PC-9 (cell line): ENCODE results near the gene CBFB. TPM values are rescaled to one million over a fixed set of nuclear protein-coding genes. Genes with fewer than 3 reads are reported as not detected.

Experiments
- BruUV-seq: library from RNA; stranded (reverse); fragments of 400-500 nt; replicated peaks from 2 replicates; lab custom pipeline; 2021; lab: Mats Ljungman, UMichigan
- CTCF ChIA-PET: fragments of 300-600 bp; sonication (Branson Sonifier 250); formaldehyde crosslinking; loops from one replicate; lab custom pipeline; 2022; ENCODE audit warnings: antibody characterized with exemption; lab: Charles Lee
- POLR2A ChIA-PET: fragments of 300-600 bp; sonication (Branson Sonifier 250); formaldehyde crosslinking; loops from one replicate; lab custom pipeline; 2022; ENCODE audit warnings: antibody characterized with exemption; ENCODE audit not compliant: unreplicated experiment; lab: Charles Lee
- DNase-seq, 2 experiments: peaks; one replicate each; pipeline versions ENCODE4 v3.0.0 to v3.0.0-alpha.2; 2015 to 2022; ENCODE audit warnings: mixed read lengths in 1 of 2
- H2AFZ ChIP-seq: fragments of 200-600 bp; sonication (generic); 2 replicates; pipeline ENCODE4 v1.8.1; 2017; ENCODE audit warnings: antibody characterized with exemption
- H3F3A ChIP-seq: fragments of 200-600 bp; sonication (generic); 2 replicates; pipeline ENCODE4 v1.8.1; 2017; ENCODE audit warnings: antibody characterized with exemption, mild to moderate bottlenecking, low read depth; ENCODE audit not compliant: insufficient read depth
- H3K27ac ChIP-seq: fragments of 200-600 bp; sonication (generic); 2 replicates; pipeline ENCODE4 v1.6.1; 2016; ENCODE audit warnings: mixed run types
- H3K27me3 ChIP-seq: fragments of 200-600 bp; sonication (generic); 2 replicates; pipeline ENCODE4 v1.6.1; 2016; ENCODE audit warnings: low read depth, mixed run types; ENCODE audit not compliant: insufficient read depth
- H3K36me3 ChIP-seq: fragments of 200-600 bp; sonication (generic); 2 replicates; pipeline ENCODE4 v1.6.1; 2016; ENCODE audit warnings: low read depth, mixed run types
- H3K4me1 ChIP-seq: fragments of 200-600 bp; sonication (generic); replicated peaks from 2 replicates; pipeline ENCODE4 v1.6.1; 2016; ENCODE audit warnings: mixed run types; ENCODE audit not compliant: insufficient read depth
- H3K4me2 ChIP-seq: fragments of 200-600 bp; sonication (generic); 2 replicates; pipeline ENCODE4 v1.6.1; 2017; ENCODE audit warnings: mixed run types
- H3K4me3 ChIP-seq: fragments of 200-600 bp; sonication (generic); 2 replicates; pipeline ENCODE4 v1.6.1; 2016; ENCODE audit warnings: mixed run types
- H3K79me2 ChIP-seq: fragments of 200-600 bp; sonication (generic); 2 replicates; pipeline ENCODE4 v1.6.1; 2017; ENCODE audit warnings: low read depth, mixed run types
- H3K9me2 ChIP-seq: fragments of 200-600 bp; sonication (generic); 2 replicates; pipeline ENCODE4 v1.8.1; 2017; ENCODE audit warnings: mild to moderate bottlenecking; ENCODE audit not compliant: insufficient read depth
- H3K9me3 ChIP-seq: fragments of 200-600 bp; sonication (generic); 2 replicates; pipeline ENCODE4 v1.8.1; 2016; ENCODE audit warnings: low read depth; ENCODE audit not compliant: insufficient read depth
- H4K20me1 ChIP-seq: fragments of 200-600 bp; sonication (generic); 2 replicates; pipeline ENCODE4 v1.8.1; 2017; ENCODE audit not compliant: insufficient read depth
- CTCF ChIP-seq: fragments of 200-600 bp; sonication (generic); conservative IDR thresholded peaks from 2 replicates; pipeline ENCODE4 v1.6.1; 2017; ENCODE audit warnings: mixed run types, antibody characterized with exemption, mild to moderate bottlenecking, moderate library complexity
- EZH2 ChIP-seq: fragments of 200-600 bp; sonication (generic); IDR thresholded peaks from 2 replicates; pipeline ENCODE4 v1.8.0; 2017; ENCODE audit warnings: antibody characterized with exemption, low read depth
- intact Hi-C: fragments of 100-400 bp; cut with micrococcal nuclease; formaldehyde crosslinking; loops from one replicate; pipeline ENCODE4 v1.10.0; 2022; ENCODE audit not compliant: unreplicated experiment
- total RNA-seq: library from RNA; stranded (reverse); gene quantifications from 2 replicates; pipeline ENCODE4 v1.2.3, GENCODE V29; 2021

CBFB gene
- total RNA-seq, 1 experiment from 2014 or later = 63.3 TPM

GRCh38 chr16:67111951-67112444 lies 83.0 kb downstream of the CBFB start:
- ChIA-PET POLR2A (interaction anchor here (0.9 kb wide), 1 partner anchor 71 kb away, joined by 4 read pairs; no protein-coding TSS in a partner anchor), CTCF (interaction anchor here (0.5 to 0.6 kb wide), 3 partner anchors 42 to 778 kb away, joined by 3 to 15 read pairs (median 13); no protein-coding TSS in a partner anchor)
- H3F3A ChIP-seq = peaks cover 20% of the 10 kb centered on the region; the same call in 1 of the 2 replicates
- H3K27ac ChIP-seq = no peak overlapping the region
- H3K9me3 ChIP-seq = no peaks in the 10 kb centered on the region
- no peaks in the 10 kb centered on the region for H3K27me3 ChIP-seq
- intact Hi-C loops = loop anchor here (2.0 to 5.0 kb wide), 2 partner anchors 45 to 73 kb away; partner anchors contain the start of genes FBXL8 and TRADD
- peaks cover 41% of the 10 kb centered on the region for H3K4me1 ChIP-seq
- BruUV-seq = no TSS peak
- DNase-seq = no peak
- TF ChIP-seq EZH2 (no peak), CTCF (no peak)
- no peaks in the 10 kb centered on the region for H3K9me2 ChIP-seq
- H3K4me2 ChIP-seq = peak overlapping the region; percentile 95; the same call in 1 of the 2 replicates
- H2AFZ ChIP-seq = no peak overlapping the region
- no peaks in the 10 kb centered on the region for H3K36me3 ChIP-seq
- H3K79me2 ChIP-seq = peaks cover 72% of the 10 kb centered on the region
- no peak overlapping the region for H3K4me3 ChIP-seq
- peaks cover 18% of the 10 kb centered on the region; the same call in 1 of the 2 replicates for H4K20me1 ChIP-seq

GRCh38 chr16:67112591-67113399 lies 83.8 kb downstream of the CBFB start:
- peaks cover 72% of the 10 kb centered on the region for H3K79me2 ChIP-seq
- H3K9me3 ChIP-seq = no peaks in the 10 kb centered on the region
- DNase-seq = peak; percentile 37 to 76
- intact Hi-C loops = loop anchor here (2.0 to 5.0 kb wide), 2 partner anchors 45 to 72 kb away; partner anchors contain the start of genes FBXL8 and TRADD
- H3K4me2 ChIP-seq = peak overlapping the region; percentile 41
- no peaks in the 10 kb centered on the region for H3K9me2 ChIP-seq
- H3K27ac ChIP-seq = peak overlapping the region; percentile 41
- H3K4me1 ChIP-seq = peaks cover 41% of the 10 kb centered on the region
- BruUV-seq = no TSS peak
- ChIA-PET POLR2A (no interaction called here), CTCF (interaction anchor here (0.6 to 0.7 kb wide), 3 partner anchors 134 to 778 kb away, joined by 4 to 13 read pairs (median 5); no protein-coding TSS in a partner anchor)
- peaks cover 20% of the 10 kb centered on the region; the same call in 1 of the 2 replicates for H3F3A ChIP-seq
- TF ChIP-seq CTCF (no peak), EZH2 (no peak)
- no peak overlapping the region for H2AFZ ChIP-seq
- H3K36me3 ChIP-seq = no peaks in the 10 kb centered on the region
- H3K4me3 ChIP-seq = no peak overlapping the region
- peaks cover 18% of the 10 kb centered on the region; the same call in 1 of the 2 replicates for H4K20me1 ChIP-seq
- no peaks in the 10 kb centered on the region for H3K27me3 ChIP-seq

- BruUV-seq = no TSS peak
- Histone ChIP-seq H4K20me1 (peaks cover 21% of the 10 kb centered on the region; the same call in 1 of the 2 replicates), H3K4me1 (peaks cover 35% of the 10 kb centered on the region), H3K27ac (no peak overlapping the region), H3K36me3 (no peaks in the 10 kb centered on the region), H3K9me3 (no peaks in the 10 kb centered on the region), H3K4me3 (no peak overlapping the region), H3F3A (peaks cover 20% of the 10 kb centered on the region; the same call in 1 of the 2 replicates), H2AFZ (no peak overlapping the region), H3K79me2 (peaks cover 77% of the 10 kb centered on the region), H3K9me2 (no peaks in the 10 kb centered on the region), H3K27me3 (no peaks in the 10 kb centered on the region), H3K4me2 (no peak overlapping the region)
- POLR2A ChIA-PET = no interaction called here
- CTCF ChIA-PET = no interaction called here
- intact Hi-C loops = loop anchor here (5.0 kb wide), 1 partner anchor 43 kb away; the partner anchor contains the start of genes FBXL8 and TRADD
- TF ChIP-seq EZH2 = no peak
- TF ChIP-seq CTCF = no peak
- no peak for DNase-seq
These were observed 85.8 kb downstream of the CBFB start for GRCh38 chr16:67114793-67115192.
